Epithelial cell of proximal tubule (primary cell): ENCODE data around the gene TBCD. TPM values are rescaled to one million over a fixed set of nuclear protein-coding genes. Genes with fewer than 3 reads are reported as not detected.
A peak's percentile ranks its signal among the peaks of the same experiment; 100 is the strongest.

Experiments used
- DNase-seq: peaks from one replicate; pipeline ENCODE4 v3.0.0-alpha.2; 2011; ENCODE audit warnings: low read depth
- H3K4me3 ChIP-seq: 2 replicates; pipeline ENCODE4 v1.5.1; 2011; ENCODE audit warnings: low read depth, mild to moderate bottlenecking, low read length
- CTCF ChIP-seq: conservative IDR thresholded peaks from 2 replicates; pipeline ENCODE4 v1.5.1; 2012; ENCODE audit warnings: low read depth, mild to moderate bottlenecking, low read length
- total RNA-seq: library from RNA; depleted of rRNA; stranded (reverse); fragments of >200 nt; gene quantifications from 2 replicates; pipeline ENCODE4 v1.2.3, GENCODE V29; 2015

Gene TBCD
- total RNA-seq, 1 donor from 2014 or later = 46.6 TPM

- DNase-seq = no peak
- no peak for TF ChIP-seq CTCF
- no peak overlapping the region for H3K4me3 ChIP-seq
These were observed 83.3 kb downstream of the TBCD start for GRCh38 chr17:82835122-82835521.

GRCh38 chr17:82835766-82836512 lies 84.1 kb downstream of the TBCD start:
- no peak for DNase-seq
- TF ChIP-seq CTCF = no peak
- H3K4me3 ChIP-seq = no peak overlapping the region

- DNase-seq = no peak
- peak; percentile 38 for TF ChIP-seq CTCF
- no peak overlapping the region for H3K4me3 ChIP-seq
These were observed 85.0 kb downstream of the TBCD start for GRCh38 chr17:82836823-82837357.

- H3K4me3 ChIP-seq = no peak overlapping the region
- no peak for TF ChIP-seq CTCF
- DNase-seq = no peak
These were observed 85.9 kb downstream of the TBCD start for GRCh38 chr17:82837586-82838320.

- H3K4me3 ChIP-seq = no peak overlapping the region
- no peak for DNase-seq
- TF ChIP-seq CTCF = no peak
These were observed 86.7 kb downstream of the TBCD start for GRCh38 chr17:82838386-82839063.

- DNase-seq = no peak
- TF ChIP-seq CTCF = no peak
- no peak within 1 kb of the TSS for H3K4me3 ChIP-seq
These were observed 87.9 kb downstream of the TBCD start, which contains the start of gene ZNF750 for GRCh38 chr17:82839617-82840292. ZNF750 (minus strand) TSS chr17:82840022; CDS start chr17:82832454, 7,568 bp downstream.
